NCI-H1048 (cell line): Measurements from ENCODE around the gene PEAK3.

Experiments
- DNase-seq: peaks from one replicate; lab custom pipeline; 2025; lab: John Stamatoyannopoulos, UW

Gene PEAK3

DNA sequence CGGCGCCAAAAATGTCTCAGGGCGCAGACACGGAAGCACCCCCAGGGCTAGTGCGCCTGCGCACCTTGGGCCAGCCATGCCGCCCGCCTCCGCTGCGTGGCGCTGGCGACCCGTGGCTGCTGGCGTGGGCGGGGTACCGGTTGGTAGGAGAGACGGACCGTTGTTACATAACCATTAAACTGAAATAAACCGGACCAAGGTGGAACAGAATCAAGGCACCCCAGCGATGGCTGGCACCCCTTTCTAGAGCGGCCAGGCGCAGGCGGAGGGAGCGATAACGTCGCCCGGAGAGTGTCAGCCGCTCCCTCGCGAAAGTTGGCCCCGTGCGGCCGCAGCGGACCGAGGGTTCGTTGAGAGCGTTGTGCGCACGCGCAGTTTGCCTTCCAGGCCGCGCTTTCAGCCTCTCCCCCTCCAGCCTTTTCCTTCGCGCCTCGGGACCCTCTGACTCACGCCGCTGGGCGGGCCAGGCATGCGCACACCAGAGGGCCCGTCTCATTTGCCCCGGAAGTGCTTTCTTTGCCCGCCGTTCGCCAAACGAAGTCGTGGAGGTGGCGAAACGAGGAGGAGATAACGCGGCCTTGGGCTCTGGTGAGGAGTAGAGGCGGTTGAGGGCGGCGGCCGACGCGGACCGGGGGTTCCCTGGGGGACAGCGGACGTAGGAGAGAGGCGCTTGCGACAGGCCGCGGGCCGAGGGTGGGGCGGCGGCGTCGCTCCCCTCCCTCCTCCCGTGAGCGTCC lies 45.5 kb downstream of the PEAK3 start, which contains the start of the genes PLEKHJ1 and SF3A2:
TSS of gene PLEKHJ1 (minus strand) at position 16 of the 737 bp plus-strand sequence. CDS start 81 bp downstream, outside the sequence.
TSS of gene SF3A2 (plus strand) at position 511 of the 737 bp plus-strand sequence. CDS start 6,595 bp downstream, outside the sequence.
- DNase-seq = peak; percentile 90

DNA sequence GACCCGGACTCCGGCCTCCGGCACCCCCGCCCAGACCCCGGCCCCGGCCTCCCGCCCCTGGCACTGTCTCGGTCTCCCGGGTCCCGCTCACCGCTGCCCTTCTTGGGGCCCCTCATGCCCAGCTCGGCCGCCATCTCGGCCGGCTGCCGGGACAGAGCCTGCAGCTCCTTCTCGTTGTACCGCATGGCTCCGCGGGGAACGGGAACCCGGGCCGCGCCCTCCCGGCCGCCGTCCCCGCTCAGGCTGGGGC lies 46.0 kb downstream of the PEAK3 start:
- DNase-seq = no peak

DNA sequence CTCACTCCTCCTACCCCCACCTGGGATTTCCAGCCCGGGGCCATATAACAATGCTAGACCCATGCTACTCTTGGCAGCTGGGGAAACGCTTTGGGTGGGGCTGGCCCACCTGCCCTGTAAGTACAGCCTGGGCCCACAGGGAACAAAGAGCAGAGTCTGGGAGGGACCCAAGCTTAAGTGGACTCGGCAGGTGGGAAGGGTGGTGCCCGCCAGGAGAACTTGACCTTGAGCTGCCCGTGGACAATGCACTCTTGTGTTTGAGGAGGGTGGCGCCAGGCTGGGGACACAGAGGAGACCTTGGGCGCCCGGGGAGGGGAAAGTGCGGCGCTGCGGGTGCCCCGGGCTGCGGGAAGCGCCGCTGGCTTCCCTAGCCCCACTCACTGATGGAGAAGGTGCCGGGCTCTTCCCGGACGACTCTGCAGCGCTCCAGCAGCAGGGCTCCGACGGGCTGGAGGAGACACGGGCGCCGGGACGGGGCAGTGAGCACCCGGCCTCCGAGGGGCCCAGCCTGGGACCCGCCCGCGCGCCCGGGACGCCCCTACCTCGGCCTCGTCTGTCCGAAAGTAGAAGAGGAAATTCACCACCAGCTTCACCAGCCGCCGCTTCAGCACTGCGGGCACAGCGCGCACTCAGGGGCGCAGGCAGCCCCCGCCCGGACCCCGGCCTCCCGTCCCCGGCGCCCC lies 46.5 kb downstream of the PEAK3 start:
- no peak for DNase-seq

DNA sequence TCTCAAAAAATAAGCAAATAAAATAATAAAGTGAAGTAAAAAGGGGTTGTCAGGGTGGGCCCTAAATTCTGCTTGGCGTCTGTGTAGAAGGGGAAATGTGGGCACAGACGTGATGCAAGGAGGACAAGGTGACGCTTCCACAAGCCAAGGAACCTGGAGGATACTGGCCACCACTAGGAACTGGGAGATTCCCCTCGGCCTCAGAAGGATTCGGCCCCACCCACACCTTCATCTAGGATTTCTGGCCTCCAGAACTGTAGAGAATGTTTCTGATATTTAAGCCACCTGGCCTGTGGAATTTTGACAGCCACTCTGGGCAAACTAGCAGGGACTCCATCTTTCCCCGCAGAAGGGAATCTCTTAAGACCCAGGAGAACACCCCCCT lies 47.0 kb downstream of the PEAK3 start:
- no peak for DNase-seq

DNA sequence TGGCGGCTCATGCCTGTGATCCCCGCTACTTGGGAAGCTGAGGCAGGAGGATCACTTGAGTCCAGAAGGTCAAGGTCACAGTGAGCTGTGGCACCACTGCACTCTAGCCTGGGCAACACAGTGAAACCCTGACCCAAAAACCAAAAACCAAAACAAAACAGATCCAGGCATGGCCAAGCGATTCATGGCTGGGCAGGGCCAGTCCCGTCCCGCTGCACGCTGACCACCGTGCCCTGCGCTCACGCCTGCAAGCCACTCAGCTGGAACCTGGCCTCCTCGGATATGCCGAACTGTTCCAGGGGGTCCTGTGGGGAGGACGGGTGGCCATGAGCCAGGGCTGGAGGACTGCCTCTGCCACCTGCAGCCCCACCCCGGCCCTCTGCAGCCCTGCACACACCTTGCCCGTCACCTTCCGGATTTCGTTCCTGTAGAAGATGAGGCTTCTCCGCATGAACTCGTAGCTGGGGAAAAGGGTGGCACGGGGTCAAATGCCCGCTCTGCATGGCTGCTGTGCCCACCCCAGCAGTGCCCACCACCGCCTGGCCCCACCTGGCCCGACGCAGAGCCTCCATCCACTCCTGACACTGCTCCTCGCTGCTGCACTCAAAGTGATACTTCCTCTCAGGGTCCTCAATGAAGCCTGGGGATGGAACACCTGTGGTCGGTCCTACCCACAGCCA lies 48.2 kb downstream of the PEAK3 start:
- no peak for DNase-seq

DNA sequence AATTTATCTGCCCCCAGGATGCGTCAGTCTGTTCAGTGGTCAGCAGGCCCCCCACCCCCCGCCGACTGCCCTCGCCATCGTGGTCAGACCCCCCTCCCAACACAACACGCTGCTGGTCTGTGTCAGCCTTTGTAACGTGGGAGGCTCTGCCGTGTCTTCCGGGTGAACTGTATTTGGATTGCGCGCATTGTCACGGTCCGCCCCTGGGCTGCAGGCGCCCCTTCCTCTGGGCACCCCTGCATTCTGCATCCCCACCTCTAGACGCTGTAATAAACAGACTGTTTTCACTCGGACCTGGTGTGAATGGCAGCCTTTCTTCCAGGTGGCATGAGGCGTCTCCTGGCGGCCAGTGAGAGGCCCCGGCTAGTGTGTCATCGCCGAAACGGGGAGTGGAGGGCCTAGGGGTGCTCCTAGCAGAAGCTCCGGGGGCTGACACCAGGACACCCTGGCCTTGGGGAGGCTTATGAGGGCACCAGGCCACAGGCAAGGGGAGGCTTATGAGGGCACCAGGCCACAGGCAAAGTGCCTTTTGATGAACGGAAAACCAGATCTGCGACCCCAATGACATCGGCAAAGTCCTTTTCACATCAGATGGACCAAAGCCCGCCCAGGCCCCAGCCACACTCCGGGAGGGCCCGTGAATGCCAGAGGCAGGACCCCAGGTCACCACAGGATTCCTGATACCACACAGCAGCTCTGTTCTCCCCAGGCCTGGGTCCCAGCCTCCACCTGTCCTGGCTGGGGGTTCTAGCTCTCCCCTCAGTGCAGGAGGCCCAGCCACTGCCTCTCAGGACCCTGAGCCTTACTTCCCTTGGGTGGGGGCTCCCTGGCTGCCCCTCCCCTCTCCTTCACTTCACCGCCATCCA lies 49.5 kb downstream of the PEAK3 start:
- DNase-seq = no peak

DNA sequence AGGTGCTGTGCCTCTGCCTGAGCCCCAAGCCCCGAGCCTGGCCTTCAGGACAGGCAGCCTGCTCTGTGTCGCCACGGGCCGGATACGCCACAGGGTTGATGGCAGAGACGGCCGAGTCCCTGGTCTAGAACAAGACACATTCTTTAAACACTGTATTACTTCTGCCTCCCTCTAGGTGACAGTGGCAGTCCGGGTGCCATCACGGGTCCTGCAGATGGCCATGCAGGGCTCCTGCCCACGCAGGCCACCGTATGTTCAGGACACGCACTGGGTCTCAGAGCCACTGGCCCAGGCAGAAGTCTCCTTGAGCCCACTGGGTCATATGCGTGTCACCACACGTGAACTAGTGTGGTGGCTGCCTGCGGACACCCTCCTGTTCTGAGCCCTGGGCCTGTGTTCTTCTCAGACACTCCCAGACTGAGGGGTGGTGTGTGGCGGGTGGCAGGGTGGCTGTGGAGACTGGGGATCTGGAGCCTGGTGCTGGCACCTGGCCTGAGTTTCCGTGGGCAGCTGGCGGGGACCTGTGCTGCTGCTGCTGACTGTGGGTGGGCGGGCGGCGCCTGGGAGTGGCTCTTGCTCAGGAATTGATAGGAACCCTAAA lies 50.3 kb downstream of the PEAK3 start:
- no peak for DNase-seq

DNA sequence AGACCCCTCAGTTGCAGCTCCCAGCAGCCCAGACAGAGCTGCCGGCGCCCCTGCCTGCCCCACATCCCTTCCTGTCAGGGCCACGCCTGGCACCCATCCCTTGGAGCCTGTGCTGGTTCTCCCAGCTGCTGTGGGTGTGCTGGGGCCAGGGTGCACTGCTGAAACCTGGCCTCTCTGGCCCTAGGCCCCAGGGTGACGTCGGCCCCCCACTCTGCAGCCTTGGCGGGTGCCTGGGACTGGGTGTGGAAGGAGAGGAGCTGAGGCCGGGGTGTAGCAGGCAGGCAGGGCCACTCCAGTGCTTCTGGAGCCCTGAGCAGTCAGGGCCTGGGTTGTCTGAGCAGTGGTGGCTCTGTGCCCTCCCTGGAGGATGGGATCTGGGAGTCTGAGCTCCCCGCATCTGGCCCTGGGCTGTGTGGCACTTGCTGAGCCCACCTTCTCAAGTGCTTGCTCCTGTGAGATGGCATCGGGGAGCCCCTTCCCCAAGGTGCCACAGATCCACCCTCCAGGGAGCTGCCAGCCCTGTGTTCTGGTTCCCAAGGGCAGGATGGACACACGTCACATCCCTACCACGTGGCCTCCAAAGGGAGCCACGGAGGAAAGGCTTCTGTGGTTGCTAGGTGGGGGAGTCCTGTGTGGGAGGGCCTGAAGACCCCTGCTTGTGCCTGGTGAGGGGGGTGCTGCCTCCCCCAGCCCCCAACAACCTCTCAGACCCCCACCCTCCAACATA lies 51.0 kb downstream of the PEAK3 start:
- no peak for DNase-seq

DNA sequence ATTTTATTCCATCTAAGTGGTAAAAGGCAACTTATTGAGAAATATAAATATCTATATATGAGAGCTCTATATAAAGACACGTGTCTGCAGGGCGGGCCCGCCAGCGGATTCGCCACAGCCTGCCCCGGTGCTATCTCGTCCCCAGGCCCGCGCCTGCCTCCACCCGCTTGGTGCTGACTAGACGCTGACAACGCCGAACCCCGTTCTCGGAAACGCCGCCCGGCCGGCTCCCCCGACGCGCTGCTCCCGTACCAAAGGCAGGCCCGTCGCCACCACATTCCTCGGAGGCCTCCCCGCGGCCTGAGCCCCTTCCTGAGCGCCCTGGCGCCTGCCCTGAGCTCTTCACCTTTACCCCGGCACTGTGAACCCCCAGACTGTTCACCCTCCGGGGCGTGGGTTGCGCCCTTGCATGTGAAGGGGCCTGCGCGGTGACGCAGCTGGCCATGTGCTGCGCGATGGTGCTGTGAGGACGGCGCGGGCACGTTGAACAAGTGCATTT lies 51.9 kb downstream of the PEAK3 start:
- no peak for DNase-seq

DNA sequence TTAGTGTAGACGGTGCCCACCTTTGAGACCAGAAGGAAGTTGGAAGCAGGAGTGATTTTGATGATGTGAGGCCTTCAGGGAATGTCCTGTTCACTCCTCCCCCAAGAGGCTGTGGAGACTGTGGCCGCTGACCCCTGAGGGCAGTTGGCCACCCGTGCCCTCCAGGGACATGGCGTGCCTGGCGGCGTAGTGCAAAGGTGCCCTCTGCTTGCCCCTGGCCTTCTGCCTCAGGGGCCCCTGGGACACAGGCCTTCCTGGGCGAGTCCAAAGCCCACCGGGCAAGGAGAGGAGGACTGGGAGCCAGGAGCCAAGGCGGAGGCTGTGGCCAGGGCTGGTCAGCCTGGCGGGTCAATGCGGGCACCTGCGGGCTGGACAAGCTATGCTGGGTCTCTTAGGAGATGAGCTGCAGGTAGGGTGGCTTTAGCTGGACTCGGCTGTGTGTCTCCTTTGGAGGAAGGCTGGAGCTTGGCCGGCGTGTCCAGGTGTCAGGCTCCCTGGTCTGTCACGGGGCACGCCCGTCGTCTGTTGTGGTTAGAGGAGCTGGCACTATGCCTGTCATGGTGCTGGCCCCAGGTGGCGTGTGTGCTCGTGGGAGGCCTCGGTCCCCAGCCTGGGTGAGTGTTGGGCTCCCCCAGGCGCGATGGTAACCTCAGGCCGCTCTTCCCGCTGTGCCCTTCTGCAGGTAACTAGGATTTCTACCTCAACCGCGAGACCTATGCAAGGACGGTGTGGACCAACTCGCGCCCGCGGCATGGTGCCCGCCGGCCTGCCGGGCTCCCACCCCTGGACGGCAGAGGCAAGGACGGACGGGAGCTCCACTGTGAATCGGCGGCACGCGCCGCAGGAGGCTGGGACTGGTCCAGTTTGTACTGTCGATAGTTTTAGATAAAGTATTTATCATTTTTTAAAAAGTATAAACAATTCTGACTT lies 52.6 kb downstream of the PEAK3 start:
- no peak for DNase-seq

DNA sequence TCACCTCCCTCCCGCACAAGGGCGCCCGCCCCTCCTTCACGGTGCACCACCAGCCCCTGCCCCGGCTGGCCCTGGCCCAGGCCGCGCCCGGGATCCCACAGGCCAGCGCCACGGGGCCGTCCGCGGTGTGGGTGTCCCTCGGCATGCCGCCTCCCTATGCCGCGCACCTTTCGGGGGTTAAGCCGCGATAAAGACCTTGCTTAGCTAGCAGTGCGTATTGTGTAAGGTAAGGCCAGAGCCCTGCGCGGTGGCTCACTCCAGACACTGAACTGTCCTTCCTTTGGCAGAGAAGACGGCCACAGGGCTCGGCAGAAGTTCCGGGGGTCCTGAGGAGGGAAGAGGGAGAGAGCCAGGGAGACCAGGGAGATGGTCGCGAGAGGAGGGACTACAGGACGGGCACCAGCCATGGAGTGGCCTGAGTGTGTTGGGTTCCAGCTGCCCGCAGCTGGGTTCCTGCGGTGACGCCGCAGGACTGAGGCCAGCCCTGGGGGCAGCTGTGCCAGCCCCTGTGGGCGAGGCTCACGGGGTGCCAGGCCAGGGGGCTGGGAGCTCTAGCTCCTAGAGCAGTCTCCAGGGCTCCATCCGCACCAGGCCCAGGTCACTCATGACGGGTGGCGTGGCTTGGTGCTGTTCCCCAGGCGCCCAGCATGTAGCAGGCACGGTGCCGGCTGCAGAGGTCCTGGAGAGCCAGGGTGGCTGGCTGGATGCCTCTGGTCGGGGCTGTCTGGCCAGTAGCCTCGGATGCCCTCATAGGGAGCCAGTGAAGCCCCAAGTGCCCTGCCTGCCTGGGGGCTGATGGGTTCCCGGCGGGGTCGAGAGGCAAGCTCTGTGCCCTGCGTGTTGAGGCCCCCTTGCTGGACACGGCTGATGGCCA lies 53.6 kb downstream of the PEAK3 start:
- DNase-seq = no peak

DNA sequence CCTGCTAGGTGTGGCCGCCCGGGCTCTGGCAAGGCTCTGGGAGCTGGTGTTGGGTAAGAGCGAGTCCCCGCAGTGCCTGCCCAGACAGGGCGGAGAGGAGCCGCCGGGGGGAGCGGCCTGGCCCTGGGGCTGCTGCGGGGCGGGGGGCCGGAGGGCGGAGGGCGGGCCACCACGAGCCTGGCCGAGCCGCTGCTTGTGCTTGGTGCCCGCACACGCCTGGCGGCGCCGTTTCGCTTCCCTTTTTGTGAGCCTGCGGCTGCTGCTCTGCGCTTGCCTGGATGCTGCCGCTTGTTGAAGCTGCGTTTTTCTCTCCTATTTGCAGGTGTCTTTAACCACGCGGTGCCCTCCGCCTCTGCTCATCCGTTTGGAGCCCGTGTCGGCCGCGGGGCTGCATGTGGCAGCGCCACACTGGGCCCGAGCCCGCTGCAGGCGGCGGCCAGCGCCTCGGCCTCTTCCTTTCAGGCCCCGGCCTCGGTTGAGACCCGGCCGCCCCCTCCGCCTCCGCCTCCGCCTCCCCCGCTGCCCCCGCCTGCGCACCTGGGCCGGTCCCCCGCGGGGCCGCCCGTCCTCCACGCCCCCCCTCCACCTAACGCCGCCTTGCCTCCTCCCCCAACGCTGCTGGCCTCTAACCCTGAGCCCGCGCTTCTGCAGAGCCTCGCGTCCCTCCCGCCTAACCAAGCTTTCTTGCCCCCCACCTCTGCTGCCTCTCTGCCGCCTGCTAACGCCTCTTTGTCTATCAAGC lies 54.4 kb downstream of the PEAK3 start:
- DNase-seq = no peak

DNA sequence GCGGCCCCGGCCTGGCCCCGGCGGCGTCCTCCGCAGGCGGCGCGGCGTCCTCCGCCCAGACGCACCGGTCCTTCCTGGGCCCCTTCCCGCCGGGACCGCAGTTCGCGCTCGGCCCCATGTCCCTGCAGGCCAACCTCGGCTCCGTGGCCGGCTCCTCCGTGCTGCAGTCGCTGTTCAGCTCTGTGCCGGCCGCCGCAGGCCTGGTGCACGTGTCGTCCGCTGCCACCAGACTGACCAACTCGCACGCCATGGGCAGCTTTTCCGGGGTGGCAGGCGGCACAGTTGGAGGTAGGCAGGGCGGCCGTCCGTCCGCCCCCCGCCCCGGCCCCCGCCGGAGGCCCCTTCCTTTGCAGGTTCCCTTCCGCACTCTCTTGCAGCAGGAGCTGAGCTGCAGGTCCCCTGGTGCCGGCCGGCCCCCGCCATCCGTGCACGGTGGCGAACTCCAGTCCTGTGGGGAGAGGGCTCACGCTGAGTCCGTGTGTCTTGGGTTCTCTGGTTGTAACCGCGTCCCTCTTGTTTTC lies 55.1 kb downstream of the PEAK3 start:
- DNase-seq = no peak

DNA sequence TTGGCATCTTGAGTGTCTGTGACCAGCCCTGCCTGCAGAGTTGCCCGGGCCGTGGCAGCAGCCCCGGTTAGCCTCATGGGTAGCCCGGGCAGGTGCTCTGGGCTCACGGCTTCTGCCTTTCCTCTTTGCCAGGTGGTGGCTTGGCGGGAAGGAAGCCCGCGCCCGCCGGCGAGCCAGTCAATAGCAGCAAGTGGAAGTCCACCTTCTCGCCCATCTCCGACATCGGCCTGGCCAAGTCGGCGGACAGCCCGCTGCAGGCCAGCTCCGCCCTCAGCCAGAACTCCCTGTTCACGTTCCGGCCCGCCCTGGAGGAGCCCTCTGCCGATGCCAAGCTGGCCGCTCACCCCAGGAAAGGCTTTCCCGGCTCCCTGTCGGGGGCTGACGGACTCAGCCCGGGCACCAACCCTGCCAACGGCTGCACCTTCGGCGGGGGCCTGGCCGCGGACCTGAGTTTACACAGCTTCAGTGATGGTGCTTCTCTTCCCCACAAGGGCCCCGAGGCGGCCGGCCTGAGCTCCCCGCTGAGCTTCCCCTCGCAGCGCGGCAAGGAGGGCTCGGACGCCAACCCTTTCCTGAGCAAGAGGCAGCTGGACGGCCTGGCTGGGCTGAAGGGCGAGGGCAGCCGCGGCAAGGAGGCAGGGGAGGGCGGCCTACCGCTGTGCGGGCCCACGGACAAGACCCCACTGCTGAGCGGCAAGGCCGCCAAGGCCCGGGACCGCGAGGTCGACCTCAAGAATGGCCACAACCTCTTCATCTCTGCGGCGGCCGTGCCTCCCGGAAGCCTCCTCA lies 55.7 kb downstream of the PEAK3 start:
- no peak for DNase-seq

DNA sequence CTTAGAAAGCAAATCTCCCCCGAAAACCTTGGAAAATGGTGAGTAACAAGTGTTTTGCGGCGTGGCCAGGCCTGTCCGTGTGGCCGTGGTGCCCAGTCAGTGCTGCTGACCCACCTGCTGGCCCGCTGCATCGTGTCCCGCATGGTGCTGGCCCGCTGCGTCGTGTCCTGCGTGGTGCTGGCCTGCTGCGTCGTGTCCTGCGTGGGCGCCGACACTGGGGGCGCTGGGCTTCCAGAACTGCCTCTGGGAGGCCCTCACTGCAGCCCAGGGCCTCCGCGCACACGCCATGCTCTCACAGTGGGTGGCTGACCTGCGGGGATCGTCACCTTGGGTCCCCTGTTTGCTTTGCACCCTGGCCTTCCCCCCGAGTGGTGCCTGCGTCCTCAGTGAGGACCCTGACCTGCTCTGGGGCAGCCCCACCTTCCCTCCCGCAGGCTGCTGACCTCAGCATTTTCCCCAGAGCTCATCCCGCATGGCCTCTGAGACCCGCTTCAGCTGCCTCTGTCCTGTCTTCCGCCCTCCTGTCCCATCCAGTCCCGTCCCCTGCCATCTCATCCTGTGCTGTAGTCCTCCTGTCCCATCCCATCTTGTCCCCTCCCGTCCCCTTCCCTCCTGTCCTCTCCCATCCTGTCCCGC lies 56.4 kb downstream of the PEAK3 start:
- DNase-seq = no peak

DNA sequence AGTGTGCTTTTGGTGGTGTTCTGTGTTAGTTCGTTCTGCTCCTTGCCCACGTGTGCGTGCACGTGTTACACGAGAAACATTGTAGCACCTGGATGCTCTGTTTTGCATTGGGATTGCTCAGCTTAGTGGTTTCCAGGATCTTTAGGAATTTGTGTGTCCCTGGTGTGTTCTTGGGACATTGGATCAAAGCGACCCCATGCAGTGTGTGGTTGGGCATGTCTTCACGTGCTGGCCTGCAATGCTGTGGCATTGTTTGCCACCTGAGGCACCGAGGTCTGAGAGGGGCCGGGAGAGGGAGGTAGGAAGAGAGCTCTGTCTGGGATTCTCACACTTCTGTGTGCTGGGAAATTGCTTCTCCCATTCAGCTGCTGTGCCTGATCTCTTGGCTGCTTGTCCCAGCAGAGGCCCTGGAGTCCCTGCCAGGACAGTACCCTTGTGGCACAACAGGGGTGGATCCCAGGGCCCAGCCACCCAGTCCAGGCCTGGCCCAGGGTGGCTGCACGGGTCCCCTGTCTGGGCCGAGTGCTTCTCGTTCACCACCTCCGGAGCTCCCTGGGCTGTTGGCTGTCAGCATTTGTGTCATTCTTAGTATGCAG lies 57.1 kb downstream of the PEAK3 start:
- no peak for DNase-seq
